ENCODE results near the gene EPPIN. TPM values are rescaled to one million over a fixed set of nuclear protein-coding genes. Genes with fewer than 3 reads are reported as not detected.

EPPIN gene
- total RNA-seq (not detected), total RNA-seq (0 to 0.15 (median 0) reads per million in 172 experiments)
- not detected for polyA plus RNA-seq (2013, experiment 1 of 2)
- polyA plus RNA-seq (2013, experiment 2 of 2): not detected

- Mint-ChIP-seq H3K4me3 (no peak within 1 kb of the TSS), H3K27ac (no peak within 1 kb of the TSS), H3K36me3 (ENCODE audit: low read depth) (no peaks in the 10 kb centered on the region), H3K27me3 (peaks cover 59% of the 10 kb centered on the region), H3K4me1 (ENCODE audit: low read depth) (no peaks in the 10 kb centered on the region), H3K9me3 (peaks cover 3% of the 10 kb centered on the region)
- CTCF ChIA-PET: no interaction called here
- H3K36me3 ChIP-seq (ENCODE audit: insufficient read depth, low read length): no peaks in the 10 kb centered on the region
- no peaks in the 10 kb centered on the region for H3K9me3 ChIP-seq (ENCODE audit: control insufficient read depth in 1 of 2, insufficient read depth in 1 of 2, low read length in 2 of 2)
- no peak within 1 kb of the TSS for H3K27ac ChIP-seq (ENCODE audit: low read depth in 1 of 2, low read length in 2 of 2)
- intact Hi-C loops (cut with DNase I, micrococcal nuclease): no loop called here
- H3K4me1 ChIP-seq (ENCODE audit: insufficient read depth, low read length): no peaks in the 10 kb centered on the region
- DNase-seq: no peak
- POLR2A ChIA-PET: no interaction called here
- no peak within 1 kb of the TSS for H3K4me3 ChIP-seq (ENCODE audit: low read length)
- ATAC-seq (ENCODE audit: poor library complexity): no peak
- H3K27me3 ChIP-seq (ENCODE audit: control insufficient read depth in 1 of 2, insufficient read depth in 2 of 2, low read length in 2 of 2): peaks cover 0 to 11% of the 10 kb centered on the region in 2 experiments
- no peak for TF ChIP-seq CTCF (IDR thresholded peaks at IDR 0.05)
These were observed at the start of gene EPPIN for GRCh38 chr20:45547206-45547770. TSS of gene EPPIN (minus strand) at chr20:45547401. CDS start at chr20:45547357, 44 bp downstream.

GRCh38 chr20:45595235-45595634 lies 48.0 kb upstream of the EPPIN start:
- no peak for TF ChIP-seq CTCF (IDR thresholded peaks at IDR 0.05)
- intact Hi-C loops (cut with DNase I, micrococcal nuclease): no loop called here

GRCh38 chr20:45593498-45593897 lies 46.3 kb upstream of the EPPIN start:
- H3K4me3 Mint-ChIP-seq: no peak overlapping the region

More at GRCh38 chr20:45595235-45595634, 48.0 kb upstream of the EPPIN start:
- Histone ChIP-seq H3K27ac (ENCODE audit: low read depth in 1 of 2, low read length in 2 of 2) (no peak overlapping the region), H3K4me3 (ENCODE audit: low read length) (no peak overlapping the region), H3K36me3 (ENCODE audit: insufficient read depth, low read length) (no peaks in the 10 kb centered on the region), H3K9me3 (ENCODE audit: control insufficient read depth in 1 of 2, insufficient read depth in 1 of 2, low read length in 2 of 2) (no peaks in the 10 kb centered on the region), H3K4me1 (ENCODE audit: insufficient read depth, low read length) (no peaks in the 10 kb centered on the region), H3K27me3 (ENCODE audit: control insufficient read depth in 1 of 2, insufficient read depth in 2 of 2, low read length in 2 of 2) (peaks cover 8 to 23% of the 10 kb centered on the region in 2 experiments)
- DNase-seq (no peak), ATAC-seq (ENCODE audit: poor library complexity) (no peak)
- H3K9me3 Mint-ChIP-seq: no peaks in the 10 kb centered on the region
- CTCF ChIA-PET: no interaction called here
- H3K4me1 Mint-ChIP-seq (ENCODE audit: low read depth): no peaks in the 10 kb centered on the region
- H3K27me3 Mint-ChIP-seq: peaks cover 62% of the 10 kb centered on the region
- H3K36me3 Mint-ChIP-seq (ENCODE audit: low read depth): no peaks in the 10 kb centered on the region
- no peak overlapping the region for H3K27ac Mint-ChIP-seq
- H3K4me3 Mint-ChIP-seq: no peak overlapping the region
- POLR2A ChIA-PET: no interaction called here

More at GRCh38 chr20:45593498-45593897, 46.3 kb upstream of the EPPIN start:
- no peaks in the 10 kb centered on the region for H3K9me3 Mint-ChIP-seq
- DNase-seq (no peak), ATAC-seq (ENCODE audit: poor library complexity) (no peak)
- H3K27ac Mint-ChIP-seq: no peak overlapping the region
- CTCF ChIA-PET: no interaction called here
- Histone ChIP-seq H3K9me3 (ENCODE audit: control insufficient read depth in 1 of 2, insufficient read depth in 1 of 2, low read length in 2 of 2) (no peaks in the 10 kb centered on the region), H3K4me3 (ENCODE audit: low read length) (no peak overlapping the region), H3K4me1 (ENCODE audit: insufficient read depth, low read length) (no peaks in the 10 kb centered on the region), H3K27me3 (ENCODE audit: control insufficient read depth in 1 of 2, insufficient read depth in 2 of 2, low read length in 2 of 2) (peaks cover 7 to 20% of the 10 kb centered on the region in 2 experiments), H3K36me3 (ENCODE audit: insufficient read depth, low read length) (no peaks in the 10 kb centered on the region), H3K27ac (ENCODE audit: low read depth in 1 of 2, low read length in 2 of 2) (no peak overlapping the region)
- intact Hi-C loops (cut with DNase I, micrococcal nuclease): loop anchor here in 1 of 2 experiments (2.0 kb wide), 1 partner anchor 177 kb away; no protein-coding TSS in a partner anchor
- POLR2A ChIA-PET: no interaction called here
- TF ChIP-seq CTCF (IDR thresholded peaks at IDR 0.05): no peak
- H3K27me3 Mint-ChIP-seq: peaks cover 57% of the 10 kb centered on the region
- no peaks in the 10 kb centered on the region for H3K4me1 Mint-ChIP-seq (ENCODE audit: low read depth)
- H3K36me3 Mint-ChIP-seq (ENCODE audit: low read depth): no peaks in the 10 kb centered on the region

Measured in CD4-positive, alpha-beta T cell (primary cell).